Activated T-cell treated with anti-CD3 and anti-CD28 coated beads, Interleukin-2, amount 50 U/mL, for 24 hours (primary cell): ENCODE results near the gene ECEL1.

Experiments
- DNase-seq: peaks from one replicate; pipeline ENCODE4 v3.0.0-alpha.2; 2020
- H3K27ac Mint-ChIP-seq: 2 replicates; pipeline ENCODE4 v1.8.0; 2020; ENCODE audit warnings: mild to moderate bottlenecking, mixed read lengths
- H3K27me3 Mint-ChIP-seq: 2 replicates; pipeline ENCODE4 v1.8.0; 2020; ENCODE audit warnings: mixed read lengths
- H3K36me3 Mint-ChIP-seq: 2 replicates; pipeline ENCODE4 v1.8.0; 2020; ENCODE audit warnings: low read depth, mixed read lengths
- H3K4me1 Mint-ChIP-seq: 2 replicates; pipeline ENCODE4 v1.8.0; 2020; ENCODE audit warnings: low read depth, mixed read lengths
- H3K4me3 Mint-ChIP-seq: 2 replicates; pipeline ENCODE4 v1.8.0; 2020; ENCODE audit warnings: mild to moderate bottlenecking, moderate library complexity, mixed read lengths
- H3K9me3 Mint-ChIP-seq: 2 replicates; pipeline ENCODE4 v1.8.0; 2020; ENCODE audit warnings: mixed read lengths

ECEL1 gene

DNA sequence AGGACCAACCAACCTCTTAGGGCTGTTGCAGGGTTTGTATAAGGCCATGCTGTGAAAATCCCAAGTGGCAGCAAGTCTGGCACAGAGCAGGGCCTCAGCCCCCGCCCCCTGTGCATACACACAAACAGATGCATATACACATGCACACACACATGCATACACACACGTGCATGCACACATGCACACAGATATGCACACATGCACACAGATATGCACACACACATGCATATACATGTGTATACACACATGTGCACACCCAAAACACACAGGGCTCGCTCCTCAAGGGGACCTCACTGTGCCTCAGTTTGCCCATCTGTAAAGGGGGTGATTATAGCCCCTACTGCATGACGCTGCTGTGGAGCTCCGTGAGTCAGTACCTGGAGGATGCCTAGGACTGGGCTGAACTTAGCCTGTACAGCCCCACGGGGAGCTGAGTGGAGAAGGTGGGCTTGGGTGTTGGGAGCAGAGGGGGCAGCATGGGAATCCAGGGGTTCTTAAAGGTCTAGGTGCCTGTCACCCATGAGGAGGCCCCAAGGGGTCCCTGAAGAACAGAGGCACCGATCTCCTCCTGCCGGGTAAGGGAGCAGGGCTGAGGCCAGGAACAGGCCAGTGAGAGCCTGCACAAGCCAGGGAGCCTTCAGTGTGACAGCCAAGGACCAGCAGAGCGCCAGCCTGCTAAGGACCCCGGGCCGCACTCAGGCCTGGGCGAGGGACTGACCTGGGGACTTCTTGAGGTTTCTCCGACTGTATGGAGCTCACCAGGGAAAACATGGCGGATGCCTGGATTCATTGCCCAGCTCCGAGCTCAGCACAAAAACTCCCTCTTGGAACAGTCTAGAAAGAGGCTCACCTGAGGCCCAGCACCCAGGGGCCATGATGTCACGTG, 55.7 kb downstream of the ECEL1 start:
- H3K4me1 Mint-ChIP-seq = no peaks in the 10 kb centered on the region
- H3K4me3 Mint-ChIP-seq = no peak overlapping the region
- no peaks in the 10 kb centered on the region for H3K36me3 Mint-ChIP-seq
- peaks cover 3% of the 10 kb centered on the region for H3K27me3 Mint-ChIP-seq
- DNase-seq = no peak
- no peak overlapping the region for H3K27ac Mint-ChIP-seq
- no peaks in the 10 kb centered on the region for H3K9me3 Mint-ChIP-seq
